ENCODE results near the gene TARP.

Gene TARP

DNA sequence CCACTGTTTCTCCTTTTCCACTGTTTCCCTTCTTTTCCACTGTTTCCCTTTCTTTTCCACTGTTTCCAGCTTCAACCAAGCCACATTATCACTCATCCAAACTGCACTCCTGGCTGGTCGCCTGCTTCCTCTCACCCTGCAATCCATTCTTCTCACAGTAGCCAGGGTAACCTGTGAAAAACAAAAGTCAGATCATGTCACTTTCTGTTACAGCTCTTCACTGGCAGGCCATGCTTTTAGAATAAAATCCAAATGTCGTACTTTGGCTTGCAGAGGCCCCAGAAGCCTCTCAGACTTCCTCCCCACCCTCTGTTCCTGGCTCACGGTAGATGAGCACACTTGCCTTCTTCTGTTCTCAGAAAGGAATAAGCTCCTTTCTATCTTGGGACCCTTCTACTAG is 61.5 kb downstream of the TARP start:
- Histone ChIP-seq H3K9me3 (ENCODE audit: control insufficient read depth in 4 of 4, low read length in 3 of 4) (no peaks in the 10 kb centered on the region), H3K27ac (ENCODE audit: low read depth in 1 of 2, low read length in 2 of 2) (no peak overlapping the region), H3K4me1 (ENCODE audit: control insufficient read depth in 4 of 4, insufficient read depth in 4 of 4, low read length in 3 of 4) (peaks cover 2 to 8% (median 7%) of the 10 kb centered on the region in 4 donors), H3K27me3 (ENCODE audit: control insufficient read depth in 4 of 4, insufficient read depth in 4 of 4, low read length in 3 of 4) (no peaks in the 10 kb centered on the region), H3K9ac (ENCODE audit: low read depth in 1 of 2, low read length in 2 of 2) (no peak overlapping the region), H3K4me3 (ENCODE audit: low read depth in 1 of 3, low read length in 3 of 3) (no peak overlapping the region), H3K36me3 (ENCODE audit: control insufficient read depth in 4 of 4, insufficient read depth in 3 of 4, low read depth in 1 of 4, low read length in 3 of 4) (peaks cover 0 to 10% (median 0%) of the 10 kb centered on the region in 4 donors)
- no peak for DNase-seq (ENCODE audit: low spot score)
- 77% methylated on average over 3 of the region's 3 CpGs for WGBS
- TF ChIP-seq, protein P1, sequence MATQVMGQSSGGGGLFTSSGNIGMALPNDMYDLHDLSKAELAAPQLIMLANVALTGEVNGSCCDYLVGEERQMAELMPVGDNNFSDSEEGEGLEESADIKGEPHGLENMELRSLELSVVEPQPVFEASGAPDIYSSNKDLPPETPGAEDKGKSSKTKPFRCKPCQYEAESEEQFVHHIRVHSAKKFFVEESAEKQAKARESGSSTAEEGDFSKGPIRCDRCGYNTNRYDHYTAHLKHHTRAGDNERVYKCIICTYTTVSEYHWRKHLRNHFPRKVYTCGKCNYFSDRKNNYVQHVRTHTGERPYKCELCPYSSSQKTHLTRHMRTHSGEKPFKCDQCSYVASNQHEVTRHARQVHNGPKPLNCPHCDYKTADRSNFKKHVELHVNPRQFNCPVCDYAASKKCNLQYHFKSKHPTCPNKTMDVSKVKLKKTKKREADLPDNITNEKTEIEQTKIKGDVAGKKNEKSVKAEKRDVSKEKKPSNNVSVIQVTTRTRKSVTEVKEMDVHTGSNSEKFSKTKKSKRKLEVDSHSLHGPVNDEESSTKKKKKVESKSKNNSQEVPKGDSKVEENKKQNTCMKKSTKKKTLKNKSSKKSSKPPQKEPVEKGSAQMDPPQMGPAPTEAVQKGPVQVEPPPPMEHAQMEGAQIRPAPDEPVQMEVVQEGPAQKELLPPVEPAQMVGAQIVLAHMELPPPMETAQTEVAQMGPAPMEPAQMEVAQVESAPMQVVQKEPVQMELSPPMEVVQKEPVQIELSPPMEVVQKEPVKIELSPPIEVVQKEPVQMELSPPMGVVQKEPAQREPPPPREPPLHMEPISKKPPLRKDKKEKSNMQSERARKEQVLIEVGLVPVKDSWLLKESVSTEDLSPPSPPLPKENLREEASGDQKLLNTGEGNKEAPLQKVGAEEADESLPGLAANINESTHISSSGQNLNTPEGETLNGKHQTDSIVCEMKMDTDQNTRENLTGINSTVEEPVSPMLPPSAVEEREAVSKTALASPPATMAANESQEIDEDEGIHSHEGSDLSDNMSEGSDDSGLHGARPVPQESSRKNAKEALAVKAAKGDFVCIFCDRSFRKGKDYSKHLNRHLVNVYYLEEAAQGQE (IDR thresholded peaks at IDR 0.05) = no peak
- TF ChIP-seq, protein P2, sequence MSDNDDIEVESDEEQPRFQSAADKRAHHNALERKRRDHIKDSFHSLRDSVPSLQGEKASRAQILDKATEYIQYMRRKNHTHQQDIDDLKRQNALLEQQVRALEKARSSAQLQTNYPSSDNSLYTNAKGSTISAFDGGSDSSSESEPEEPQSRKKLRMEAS (IDR thresholded peaks at IDR 0.05) = no peak
- TF ChIP-seq, protein P3, sequence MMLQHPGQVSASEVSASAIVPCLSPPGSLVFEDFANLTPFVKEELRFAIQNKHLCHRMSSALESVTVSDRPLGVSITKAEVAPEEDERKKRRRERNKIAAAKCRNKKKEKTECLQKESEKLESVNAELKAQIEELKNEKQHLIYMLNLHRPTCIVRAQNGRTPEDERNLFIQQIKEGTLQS (IDR thresholded peaks at IDR 0.05) = no peak
- TF ChIP-seq, protein P4, sequence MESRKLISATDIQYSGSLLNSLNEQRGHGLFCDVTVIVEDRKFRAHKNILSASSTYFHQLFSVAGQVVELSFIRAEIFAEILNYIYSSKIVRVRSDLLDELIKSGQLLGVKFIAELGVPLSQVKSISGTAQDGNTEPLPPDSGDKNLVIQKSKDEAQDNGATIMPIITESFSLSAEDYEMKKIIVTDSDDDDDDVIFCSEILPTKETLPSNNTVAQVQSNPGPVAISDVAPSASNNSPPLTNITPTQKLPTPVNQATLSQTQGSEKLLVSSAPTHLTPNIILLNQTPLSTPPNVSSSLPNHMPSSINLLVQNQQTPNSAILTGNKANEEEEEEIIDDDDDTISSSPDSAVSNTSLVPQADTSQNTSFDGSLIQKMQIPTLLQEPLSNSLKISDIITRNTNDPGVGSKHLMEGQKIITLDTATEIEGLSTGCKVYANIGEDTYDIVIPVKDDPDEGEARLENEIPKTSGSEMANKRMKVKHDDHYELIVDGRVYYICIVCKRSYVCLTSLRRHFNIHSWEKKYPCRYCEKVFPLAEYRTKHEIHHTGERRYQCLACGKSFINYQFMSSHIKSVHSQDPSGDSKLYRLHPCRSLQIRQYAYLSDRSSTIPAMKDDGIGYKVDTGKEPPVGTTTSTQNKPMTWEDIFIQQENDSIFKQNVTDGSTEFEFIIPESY (IDR thresholded peaks at IDR 0.05) = no peak
- TF ChIP-seq GABPA (IDR thresholded peaks at IDR 0.05 in 1 of 2, conservative IDR thresholded peaks at IDR 0.05 in 1 of 2) (no peak), RXRA (IDR thresholded peaks at IDR 0.05) (no peak), RAD21 (IDR thresholded peaks at IDR 0.05) (no peak), HNF4A (conservative IDR thresholded peaks at IDR 0.05) (no peak), EGR1 (IDR thresholded peaks at IDR 0.05; ENCODE audit: low read depth in 2 of 2) (no peak), FOXA1 (IDR thresholded peaks at IDR 0.05) (no peak), FOXA2 (IDR thresholded peaks at IDR 0.05) (no peak), SP1 (IDR thresholded peaks at IDR 0.05) (no peak), NR2F2 (IDR thresholded peaks at IDR 0.05) (no peak), HNF4G (IDR thresholded peaks at IDR 0.05) (no peak), YY1 (IDR thresholded peaks at IDR 0.05) (no peak)

DNA sequence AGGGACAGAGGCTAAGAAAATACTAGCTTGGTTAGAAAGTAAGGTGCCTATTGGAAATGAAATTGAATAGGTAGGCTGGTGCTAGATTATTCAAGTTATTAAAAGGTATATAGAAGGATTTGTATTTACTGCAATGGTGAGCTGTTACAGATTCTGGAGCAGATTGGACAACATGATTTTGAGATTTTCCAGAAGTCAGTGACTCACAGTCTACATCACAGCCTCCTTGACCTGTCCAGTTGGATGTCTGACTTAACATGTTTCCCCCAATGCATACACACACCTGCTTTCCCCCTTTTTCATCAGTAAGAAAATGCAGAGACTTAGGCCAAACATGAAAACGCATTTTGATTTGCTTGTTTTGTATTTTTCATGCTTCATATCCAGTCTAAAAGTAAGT is 62.0 kb downstream of the TARP start:
- Histone ChIP-seq H3K9me3 (ENCODE audit: control insufficient read depth in 4 of 4, low read length in 3 of 4) (no peaks in the 10 kb centered on the region), H3K36me3 (ENCODE audit: control insufficient read depth in 4 of 4, insufficient read depth in 3 of 4, low read depth in 1 of 4, low read length in 3 of 4) (peaks cover 0 to 10% (median 0%) of the 10 kb centered on the region in 4 donors), H3K4me1 (ENCODE audit: control insufficient read depth in 4 of 4, insufficient read depth in 4 of 4, low read length in 3 of 4) (peaks cover 2 to 8% (median 7%) of the 10 kb centered on the region in 4 donors), H3K27ac (ENCODE audit: low read depth in 1 of 2, low read length in 2 of 2) (no peak overlapping the region), H3K4me3 (ENCODE audit: low read depth in 1 of 3, low read length in 3 of 3) (no peak overlapping the region), H3K9ac (ENCODE audit: low read depth in 1 of 2, low read length in 2 of 2) (no peak overlapping the region), H3K27me3 (ENCODE audit: control insufficient read depth in 4 of 4, insufficient read depth in 4 of 4, low read length in 3 of 4) (no peaks in the 10 kb centered on the region)
- WGBS = 91% methylated on average over 1 of the region's 1 CpG
- TF ChIP-seq HNF4G (IDR thresholded peaks at IDR 0.05) (no peak), FOXA2 (IDR thresholded peaks at IDR 0.05) (no peak), EGR1 (IDR thresholded peaks at IDR 0.05; ENCODE audit: low read depth in 2 of 2) (no peak), GABPA (IDR thresholded peaks at IDR 0.05 in 1 of 2, conservative IDR thresholded peaks at IDR 0.05 in 1 of 2) (no peak), HNF4A (conservative IDR thresholded peaks at IDR 0.05) (no peak)
- TF ChIP-seq, protein P5, sequence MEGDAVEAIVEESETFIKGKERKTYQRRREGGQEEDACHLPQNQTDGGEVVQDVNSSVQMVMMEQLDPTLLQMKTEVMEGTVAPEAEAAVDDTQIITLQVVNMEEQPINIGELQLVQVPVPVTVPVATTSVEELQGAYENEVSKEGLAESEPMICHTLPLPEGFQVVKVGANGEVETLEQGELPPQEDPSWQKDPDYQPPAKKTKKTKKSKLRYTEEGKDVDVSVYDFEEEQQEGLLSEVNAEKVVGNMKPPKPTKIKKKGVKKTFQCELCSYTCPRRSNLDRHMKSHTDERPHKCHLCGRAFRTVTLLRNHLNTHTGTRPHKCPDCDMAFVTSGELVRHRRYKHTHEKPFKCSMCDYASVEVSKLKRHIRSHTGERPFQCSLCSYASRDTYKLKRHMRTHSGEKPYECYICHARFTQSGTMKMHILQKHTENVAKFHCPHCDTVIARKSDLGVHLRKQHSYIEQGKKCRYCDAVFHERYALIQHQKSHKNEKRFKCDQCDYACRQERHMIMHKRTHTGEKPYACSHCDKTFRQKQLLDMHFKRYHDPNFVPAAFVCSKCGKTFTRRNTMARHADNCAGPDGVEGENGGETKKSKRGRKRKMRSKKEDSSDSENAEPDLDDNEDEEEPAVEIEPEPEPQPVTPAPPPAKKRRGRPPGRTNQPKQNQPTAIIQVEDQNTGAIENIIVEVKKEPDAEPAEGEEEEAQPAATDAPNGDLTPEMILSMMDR (IDR thresholded peaks at IDR 0.05; ENCODE audit: low read depth, low read length, missing input control) = no peak
- TF ChIP-seq, protein P2 (IDR thresholded peaks at IDR 0.05) = no peak
- DNase-seq (ENCODE audit: low spot score) = no peak
